ENCODE results near the gene SPINK9.

GRCh38 chr5:148383564-148384379 is 48.4 kb downstream of the SPINK9 start, which contains the start of gene FBXO38:
- no peak for TF ChIP-seq CTCF (IDR thresholded peaks at IDR 0.05; ENCODE audit: insufficient read depth, low read depth, low read length)
- no peak for TF ChIP-seq EZH2 (IDR thresholded peaks at IDR 0.05; ENCODE audit: insufficient read depth, low read length)
